GM18868 (cell line): ENCODE results near the gene PLCB2.
A peak's percentile ranks its signal among the peaks of the same experiment; 100 is the strongest.

Source experiments
- ATAC-seq: cut with Tn5 transposase; IDR thresholded peaks from one replicate; pipeline ENCODE4 v1.9.1; 2021; ENCODE audit warnings: mild to moderate bottlenecking, moderate library complexity; ENCODE audit not compliant: unreplicated experiment

The PLCB2 gene

GRCh38 chr15:40307421-40308211 lies at the start of gene PLCB2:
Gene PLCB2 (minus strand): TSS chr15:40307935. CDS start chr15:40307672, 263 bp downstream.
- ATAC-seq, result peak; percentile 68

GRCh38 chr15:40357246-40357645 lies 49.5 kb upstream of the PLCB2 start:
- no peak for ATAC-seq

GRCh38 chr15:40355976-40356585 lies 48.3 kb upstream of the PLCB2 start:
- no peak for ATAC-seq

GRCh38 chr15:40354408-40355171 lies 46.9 kb upstream of the PLCB2 start:
- ATAC-seq, result no peak

- ATAC-seq, result no peak
Measured at GRCh38 chr15:40353697-40354096, 46.0 kb upstream of the PLCB2 start.

- no peak for ATAC-seq
Measured at GRCh38 chr15:40352281-40352901, 44.7 kb upstream of the PLCB2 start.

GRCh38 chr15:40349163-40349562 lies 41.4 kb upstream of the PLCB2 start:
- no peak for ATAC-seq

GRCh38 chr15:40348474-40348870 lies 40.7 kb upstream of the PLCB2 start:
- no peak for ATAC-seq

GRCh38 chr15:40347559-40348473 lies 40.1 kb upstream of the PLCB2 start:
- ATAC-seq, result no peak

- no peak for ATAC-seq
Measured at GRCh38 chr15:40346579-40347558, 39.1 kb upstream of the PLCB2 start.

GRCh38 chr15:40345867-40346578 lies 38.3 kb upstream of the PLCB2 start:
- no peak for ATAC-seq

GRCh38 chr15:40345225-40345866 lies 37.6 kb upstream of the PLCB2 start:
- no peak for ATAC-seq

- no peak for ATAC-seq
Measured at GRCh38 chr15:40344631-40345120, 36.9 kb upstream of the PLCB2 start.

GRCh38 chr15:40344217-40344616 lies 36.5 kb upstream of the PLCB2 start:
- ATAC-seq, result no peak

GRCh38 chr15:40343512-40343911 lies 35.8 kb upstream of the PLCB2 start:
- ATAC-seq, result no peak

GRCh38 chr15:40342416-40343320 lies 34.9 kb upstream of the PLCB2 start:
- no peak for ATAC-seq
